ENCODE measurements around the gene TERB1. TPM values are rescaled to one million over a fixed set of nuclear protein-coding genes. Genes with fewer than 3 reads are reported as not detected.

TERB1 gene
- polyA plus RNA-seq, 1 of the 3 experiments (the other 2 are of a cell fraction), result 0.08 TPM

GRCh38 chr16:66728117-66728787 is 73.1 kb downstream of the TERB1 start:
- WGBS (ENCODE audit: low lambda C conversion rate), result 36% methylated on average over 3 of the region's 3 CpGs
- ChIA-PET CTCF (interaction anchor here (0.6 to 5.8 kb wide), 42 partner anchors 11 to 331 kb away, joined by 3 to 54 read pairs (median 4); partner anchors contain the start of genes DYNC1LI2 and NAE1), POLR2A (interaction anchor here (1.3 kb wide), 1 partner anchor 9 kb away, joined by 4 read pairs; no protein-coding TSS in a partner anchor)
- H3F3A ChIP-seq (replicated peaks; ENCODE audit: insufficient read depth), result peaks cover 19% of the 10 kb centered on the region
- no peaks in the 10 kb centered on the region for H3K9me3 ChIP-seq
- no peaks in the 10 kb centered on the region for H3K9me2 ChIP-seq
- no peaks in the 10 kb centered on the region; the same call in 1 of the 2 replicates for H3K79me2 ChIP-seq (ENCODE audit: insufficient read depth)
- H4K20me1 ChIP-seq (ENCODE audit: insufficient read depth), result peaks cover 8% of the 10 kb centered on the region
- H3K9ac ChIP-seq, result no peak overlapping the region
- no peak overlapping the region for H2AFZ ChIP-seq (ENCODE audit: low read depth)
- H3K4me2 ChIP-seq, result no peak overlapping the region
- no peak for TF ChIP-seq POLR2AphosphoS5 (IDR thresholded peaks at IDR 0.05; ENCODE audit: low read depth, low read length)
- no peak for TF ChIP-seq NRF1 (IDR thresholded peaks at IDR 0.05; ENCODE audit: low read depth, low read length)
- no peak for TF ChIP-seq FOSL2 (IDR thresholded peaks at IDR 0.05; ENCODE audit: borderline replicate concordance, low read depth)
- peak; percentile 75 for TF ChIP-seq CTCF (IDR thresholded peaks at IDR 0.05)
- peak; percentile 63 for TF ChIP-seq RAD21 (IDR thresholded peaks at IDR 0.05; ENCODE audit: low read length)
- TF ChIP-seq MXI1 (IDR thresholded peaks at IDR 0.05; ENCODE audit: low read depth, low read length), result no peak
- TF ChIP-seq CHD2 (IDR thresholded peaks at IDR 0.05; ENCODE audit: low read length, partially characterized antibody), result no peak
- no peak for TF ChIP-seq JUND (IDR thresholded peaks at IDR 0.05)
- TF ChIP-seq ZBTB33 (IDR thresholded peaks at IDR 0.05; ENCODE audit: borderline replicate concordance, low read depth), result no peak
- TF ChIP-seq SMC3 (IDR thresholded peaks at IDR 0.05; ENCODE audit: low read depth, low read length), result peak; percentile 45
- no peaks in the 10 kb centered on the region for H3K4me1 ChIP-seq (ENCODE audit: control insufficient read depth in 1 of 2, insufficient read depth in 2 of 2, low read depth in 1 of 2, low read length in 1 of 2)
- H3K36me3 ChIP-seq (replicated peaks in 1 of 2; ENCODE audit: control insufficient read depth in 1 of 2, insufficient read depth in 2 of 2, low read length in 1 of 2), result peaks cover 70 to 81% of the 10 kb centered on the region in 2 experiments
- no peak overlapping the region for H3K4me3 ChIP-seq (ENCODE audit: low read depth in 2 of 2, low read length in 1 of 2)
- H3K27me3 ChIP-seq (ENCODE audit: insufficient read depth), result no peaks in the 10 kb centered on the region
- DNase-seq, result peak; percentile 59
- peak overlapping the region in 1 of 2 experiments; percentile 30; a peak in 1 of 4 replicates for H3K27ac ChIP-seq (ENCODE audit: low read depth in 2 of 2, low read length in 1 of 2)

GRCh38 chr16:66720766-66721165 is 80.6 kb downstream of the TERB1 start:
- Histone ChIP-seq H3K79me2 (ENCODE audit: insufficient read depth) (no peaks in the 10 kb centered on the region), H3K9me2 (no peaks in the 10 kb centered on the region), H4K20me1 (ENCODE audit: insufficient read depth) (no peaks in the 10 kb centered on the region; the same call in 1 of the 2 replicates), H3K4me3 (ENCODE audit: low read depth in 2 of 2, low read length in 1 of 2) (no peak overlapping the region), H3F3A (replicated peaks; ENCODE audit: insufficient read depth) (peaks cover 39% of the 10 kb centered on the region), H3K4me1 (ENCODE audit: control insufficient read depth in 1 of 2, insufficient read depth in 2 of 2, low read depth in 1 of 2, low read length in 1 of 2) (peaks cover 0 to 5% of the 10 kb centered on the region in 2 experiments; a peak in 1 of 4 replicates), H3K9ac (no peak overlapping the region), H3K27me3 (ENCODE audit: insufficient read depth) (no peaks in the 10 kb centered on the region), H3K36me3 (replicated peaks in 1 of 2; ENCODE audit: control insufficient read depth in 1 of 2, insufficient read depth in 2 of 2, low read length in 1 of 2) (peaks cover 49 to 52% of the 10 kb centered on the region in 2 experiments), H3K27ac (ENCODE audit: low read depth in 2 of 2, low read length in 1 of 2) (no peak overlapping the region), H2AFZ (ENCODE audit: low read depth) (no peak overlapping the region), H3K9me3 (no peaks in the 10 kb centered on the region), H3K4me2 (no peak overlapping the region)
- DNase-seq, result no peak
- ChIA-PET POLR2A (no interaction called here), CTCF (interaction anchor here (1.8 to 2.7 kb wide), 2 partner anchors 31 to 147 kb away, joined by 7 to 11 read pairs; partner anchors contain the start of gene DYNC1LI2)
- TF ChIP-seq IRF3 (IDR thresholded peaks at IDR 0.05; ENCODE audit: low read depth, low read length) (no peak), CTCF (IDR thresholded peaks at IDR 0.05) (no peak), POLR2AphosphoS5 (IDR thresholded peaks at IDR 0.05; ENCODE audit: low read depth, low read length) (no peak), PBX3 (IDR thresholded peaks at IDR 0.05) (no peak), ZBTB33 (IDR thresholded peaks at IDR 0.05; ENCODE audit: borderline replicate concordance, low read depth) (no peak), JUND (IDR thresholded peaks at IDR 0.05) (no peak), ELF1 (IDR thresholded peaks at IDR 0.05) (no peak), NFIC (IDR thresholded peaks at IDR 0.05; ENCODE audit: borderline replicate concordance) (no peak)
- WGBS (ENCODE audit: low lambda C conversion rate), result 81% methylated on average over 3 of the region's 3 CpGs
